ENCODE measurements around the gene CHPF. TPM values are rescaled to one million over a fixed set of nuclear protein-coding genes. Genes with fewer than 3 reads are reported as not detected.

Gene CHPF
- total RNA-seq, 1 experiment from 2014 or later = 228 TPM

GRCh38 chr2:219573166-219573565 lies 29.6 kb upstream of the CHPF start:
- no TSS peak for BruUV-seq (replicated peaks)
- Histone ChIP-seq H4K20me1 (ENCODE audit: insufficient read depth) (no peaks in the 10 kb centered on the region), H3K9ac (ENCODE audit: low read length) (no peak overlapping the region), H2AFZ (ENCODE audit: low read depth, low read length, poor library complexity, severe bottlenecking) (no peak overlapping the region), H3K4me1 (ENCODE audit: control insufficient read depth in 1 of 2, insufficient read depth in 2 of 2, low read length in 2 of 2) (no peaks in the 10 kb centered on the region), H3K27ac (ENCODE audit: low read depth, low read length) (no peak overlapping the region), H3K79me2 (ENCODE audit: insufficient read depth, low read length) (no peaks in the 10 kb centered on the region), H3K4me3 (replicated peaks in 1 of 2; ENCODE audit: low read depth in 1 of 2, low read length in 2 of 2) (no peak overlapping the region), H3K9me2 (ENCODE audit: insufficient read depth) (no peaks in the 10 kb centered on the region), H3K9me3 (ENCODE audit: control insufficient read depth in 1 of 2, insufficient read depth in 1 of 2, low read depth in 1 of 2, low read length in 2 of 2) (no peaks in the 10 kb centered on the region), H3K27me3 (ENCODE audit: insufficient read depth, low read length) (no peaks in the 10 kb centered on the region), H3K36me3 (ENCODE audit: control insufficient read depth in 1 of 2, insufficient read depth in 2 of 2, low read length in 2 of 2) (no peaks in the 10 kb centered on the region), H3K4me2 (ENCODE audit: low read length) (no peak overlapping the region)
- POLR2A ChIA-PET = no interaction called here
- intact Hi-C loops (cut with micrococcal nuclease) = no loop called here
- RAD21 ChIA-PET (ENCODE audit: low non-redundant PET in 1 of 2, low total read pairs in 2 of 2, uncharacterized antibody in 2 of 2, unreplicated experiment in 2 of 2) = no interaction called here
- ATAC-seq = no peak
- TF ChIP-seq SP1 (IDR thresholded peaks at IDR 0.05; ENCODE audit: low read depth) = no peak
- no peak for TF ChIP-seq CTCF (IDR thresholded peaks at IDR 0.05 in 2 of 3, conservative IDR thresholded peaks at IDR 0.05 in 1 of 3; ENCODE audit: borderline replicate concordance in 1 of 3, insufficient read depth in 1 of 3, low read depth in 2 of 3, low read length in 2 of 3)
- TF ChIP-seq ZNF274 (IDR thresholded peaks at IDR 0.05; ENCODE audit: low read depth, low read length) = no peak
- no peak for TF ChIP-seq POLR2AphosphoS5 (IDR thresholded peaks at IDR 0.05; ENCODE audit: low read depth, low read length)
- no peak for TF ChIP-seq FOSL1 (IDR thresholded peaks at IDR 0.05; ENCODE audit: low read depth)
- TF ChIP-seq, protein P1, sequence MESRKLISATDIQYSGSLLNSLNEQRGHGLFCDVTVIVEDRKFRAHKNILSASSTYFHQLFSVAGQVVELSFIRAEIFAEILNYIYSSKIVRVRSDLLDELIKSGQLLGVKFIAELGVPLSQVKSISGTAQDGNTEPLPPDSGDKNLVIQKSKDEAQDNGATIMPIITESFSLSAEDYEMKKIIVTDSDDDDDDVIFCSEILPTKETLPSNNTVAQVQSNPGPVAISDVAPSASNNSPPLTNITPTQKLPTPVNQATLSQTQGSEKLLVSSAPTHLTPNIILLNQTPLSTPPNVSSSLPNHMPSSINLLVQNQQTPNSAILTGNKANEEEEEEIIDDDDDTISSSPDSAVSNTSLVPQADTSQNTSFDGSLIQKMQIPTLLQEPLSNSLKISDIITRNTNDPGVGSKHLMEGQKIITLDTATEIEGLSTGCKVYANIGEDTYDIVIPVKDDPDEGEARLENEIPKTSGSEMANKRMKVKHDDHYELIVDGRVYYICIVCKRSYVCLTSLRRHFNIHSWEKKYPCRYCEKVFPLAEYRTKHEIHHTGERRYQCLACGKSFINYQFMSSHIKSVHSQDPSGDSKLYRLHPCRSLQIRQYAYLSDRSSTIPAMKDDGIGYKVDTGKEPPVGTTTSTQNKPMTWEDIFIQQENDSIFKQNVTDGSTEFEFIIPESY (IDR thresholded peaks at IDR 0.05; ENCODE audit: extremely low read depth, insufficient replicate concordance, low read length) = no peak
- TF ChIP-seq EGR1 (IDR thresholded peaks at IDR 0.05; ENCODE audit: low read depth) = no peak
- TF ChIP-seq CBX3 (IDR thresholded peaks at IDR 0.05; ENCODE audit: low read depth) = no peak
- no peak for TF ChIP-seq ZFX (IDR thresholded peaks at IDR 0.05)
- no peak for TF ChIP-seq ELF1 (IDR thresholded peaks at IDR 0.05; ENCODE audit: borderline replicate concordance, low read depth)
- no peak for TF ChIP-seq ATF3 (IDR thresholded peaks at IDR 0.05)
- TF ChIP-seq CEBPB (IDR thresholded peaks at IDR 0.05; ENCODE audit: low read depth) = no peak
- no peak for TF ChIP-seq JUND (IDR thresholded peaks at IDR 0.05)
- TF ChIP-seq SIN3A (IDR thresholded peaks at IDR 0.05; ENCODE audit: low read depth) = no peak
- CTCF ChIA-PET = no interaction called here
- DNase-seq (ENCODE audit: low read depth, low spot score) = no peak

Data from HCT116 (cell line).